Measurements from ENCODE around the gene TBC1D22B.

DNA sequence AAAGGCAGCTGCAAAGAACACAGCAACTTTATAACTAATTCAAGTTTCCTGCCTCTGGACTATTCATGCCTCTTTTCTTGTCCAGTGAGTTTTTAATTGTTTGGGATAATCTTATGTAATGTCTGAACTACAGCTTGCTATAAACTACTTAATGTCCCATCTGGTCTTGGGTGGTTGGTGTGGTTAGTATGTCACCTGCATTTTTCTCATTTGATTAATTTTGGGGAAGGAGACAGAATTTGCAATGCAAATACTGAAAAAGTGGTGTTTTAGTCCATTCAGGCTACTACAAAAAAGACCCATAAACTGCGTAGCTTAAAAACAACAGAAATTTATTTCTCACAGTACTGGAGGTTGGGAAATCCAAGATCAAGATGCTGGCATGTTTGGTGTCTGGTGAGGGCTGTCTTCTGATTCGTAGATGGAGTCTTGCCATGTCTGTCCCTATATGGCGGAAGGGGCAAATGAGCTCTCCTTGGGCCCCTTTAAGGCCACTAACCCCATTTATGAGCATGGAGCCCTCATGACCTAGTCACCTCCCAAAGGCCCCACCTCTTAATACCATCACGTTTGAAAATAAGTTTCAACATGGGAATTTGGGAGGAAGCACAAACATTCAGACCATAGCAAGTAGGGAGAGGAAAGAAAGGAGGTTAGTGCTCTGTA lies 118.6 kb downstream of the TBC1D22B start:
- TF ChIP-seq, protein P1, sequence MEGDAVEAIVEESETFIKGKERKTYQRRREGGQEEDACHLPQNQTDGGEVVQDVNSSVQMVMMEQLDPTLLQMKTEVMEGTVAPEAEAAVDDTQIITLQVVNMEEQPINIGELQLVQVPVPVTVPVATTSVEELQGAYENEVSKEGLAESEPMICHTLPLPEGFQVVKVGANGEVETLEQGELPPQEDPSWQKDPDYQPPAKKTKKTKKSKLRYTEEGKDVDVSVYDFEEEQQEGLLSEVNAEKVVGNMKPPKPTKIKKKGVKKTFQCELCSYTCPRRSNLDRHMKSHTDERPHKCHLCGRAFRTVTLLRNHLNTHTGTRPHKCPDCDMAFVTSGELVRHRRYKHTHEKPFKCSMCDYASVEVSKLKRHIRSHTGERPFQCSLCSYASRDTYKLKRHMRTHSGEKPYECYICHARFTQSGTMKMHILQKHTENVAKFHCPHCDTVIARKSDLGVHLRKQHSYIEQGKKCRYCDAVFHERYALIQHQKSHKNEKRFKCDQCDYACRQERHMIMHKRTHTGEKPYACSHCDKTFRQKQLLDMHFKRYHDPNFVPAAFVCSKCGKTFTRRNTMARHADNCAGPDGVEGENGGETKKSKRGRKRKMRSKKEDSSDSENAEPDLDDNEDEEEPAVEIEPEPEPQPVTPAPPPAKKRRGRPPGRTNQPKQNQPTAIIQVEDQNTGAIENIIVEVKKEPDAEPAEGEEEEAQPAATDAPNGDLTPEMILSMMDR (tag by site-specific recombination; IDR thresholded peaks at IDR 0.05), result no peak
- TF ChIP-seq, protein P2, sequence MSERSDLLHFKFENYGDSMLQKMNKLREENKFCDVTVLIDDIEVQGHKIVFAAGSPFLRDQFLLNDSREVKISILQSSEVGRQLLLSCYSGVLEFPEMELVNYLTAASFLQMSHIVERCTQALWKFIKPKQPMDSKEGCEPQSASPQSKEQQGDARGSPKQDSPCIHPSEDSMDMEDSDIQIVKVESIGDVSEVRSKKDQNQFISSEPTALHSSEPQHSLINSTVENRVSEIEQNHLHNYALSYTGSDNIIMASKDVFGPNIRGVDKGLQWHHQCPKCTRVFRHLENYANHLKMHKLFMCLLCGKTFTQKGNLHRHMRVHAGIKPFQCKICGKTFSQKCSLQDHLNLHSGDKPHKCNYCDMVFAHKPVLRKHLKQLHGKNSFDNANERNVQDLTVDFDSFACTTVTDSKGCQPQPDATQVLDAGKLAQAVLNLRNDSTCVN (tag by site-specific recombination; optimal IDR thresholded peaks at IDR 0.05), result no peak
- TF ChIP-seq ZNF660 (tag by site-specific recombination; IDR thresholded peaks at IDR 0.05) (no peak), SP2 (tag by site-specific recombination; IDR thresholded peaks at IDR 0.05) (no peak), ZNF530 (tag by site-specific recombination; IDR thresholded peaks at IDR 0.05; ENCODE audit: low read depth) (no peak), ZNF121 (tag by site-specific recombination; IDR thresholded peaks at IDR 0.05) (no peak), ZNF626 (tag by site-specific recombination; IDR thresholded peaks at IDR 0.05) (no peak), ZBTB20 (tag by site-specific recombination; IDR thresholded peaks at IDR 0.05) (no peak)

Measured in HEK293 (cell line).